H1 (cell line): Measurements from ENCODE around the gene TOMM5. TPM values are rescaled to one million over a fixed set of nuclear protein-coding genes. Genes with fewer than 3 reads are reported as not detected.

Experiments
- CTCF ChIA-PET: fragments of 300-600 bp; sonication (Branson Sonifier 250); formaldehyde crosslinking; loops from one replicate; lab custom pipeline; 2021; ENCODE audit not compliant: partially characterized antibody; lab: Charles Lee
- POLR2A ChIA-PET: fragments of 300-600 bp; sonication (Branson Sonifier 250); formaldehyde crosslinking; loops from one replicate; lab custom pipeline; 2021; ENCODE audit warnings: inconsistent platforms; ENCODE audit not compliant: partially characterized antibody; lab: Charles Lee
- DNase-seq, 2 experiments: peaks; one replicate each; pipeline versions ENCODE4 v3.0.0 to v3.0.0-alpha.2; 2010 to 2022; ENCODE audit warnings: low spot score in 2 of 2, low read depth in 1 of 2, mixed read lengths in 1 of 2
- FAIRE-seq: peaks from 2 replicates; lab custom pipeline; 2011; peaks lifted over from hg19 to GRCh38; lab: Jason Lieb, UNC
- H2AFZ ChIP-seq: 2 replicates; pipeline ENCODE4 v1.8.1; 2012; ENCODE audit warnings: low read length, inconsistent platforms
- H2AK5ac ChIP-seq: 2 replicates; pipeline ENCODE4 v1.6.1; 2013; ENCODE audit warnings: low read depth, low read length
- H2BK120ac ChIP-seq: replicated peaks from 2 replicates; pipeline ENCODE3; 2013; ENCODE audit warnings: low read depth, low read length, inconsistent platforms
- H2BK12ac ChIP-seq: 2 replicates; pipeline ENCODE4 v1.6.1; 2013; ENCODE audit warnings: low read depth, low read length
- H2BK15ac ChIP-seq: 2 replicates; pipeline ENCODE4 v1.6.1; 2013; ENCODE audit warnings: low read length
- H2BK20ac ChIP-seq: 2 replicates; pipeline ENCODE4 v1.6.1; 2013; ENCODE audit warnings: low read length
- H2BK5ac ChIP-seq: 2 replicates; pipeline ENCODE4 v1.6.1; 2013; ENCODE audit warnings: low read depth, low read length
- H3K14ac ChIP-seq: 2 replicates; pipeline ENCODE4 v1.6.1; 2013; ENCODE audit warnings: inconsistent platforms; ENCODE audit not compliant: insufficient read length
- H3K18ac ChIP-seq: 2 replicates; pipeline ENCODE4 v1.6.1; 2013; ENCODE audit warnings: low read length; ENCODE audit errors: extremely low read depth
- H3K23ac ChIP-seq: 2 replicates; pipeline ENCODE4 v1.6.1; 2013; ENCODE audit warnings: inconsistent platforms; ENCODE audit not compliant: insufficient read length
- H3K23me2 ChIP-seq: 2 replicates; pipeline ENCODE4 v1.6.1; 2013; ENCODE audit warnings: low read depth, low read length
- H3K27ac ChIP-seq: 2 replicates; pipeline ENCODE4 v1.6.1; 2011; ENCODE audit warnings: low read depth, low read length, inconsistent platforms
- H3K27me3 ChIP-seq, 4 experiments: replicated peaks in 1 of 4; 1 replicate in 1 of 4; 2 replicates in 3 of 4; pipeline versions ENCODE4 v1.6.1 to v1.8.1; 2011 to 2013; ENCODE audit warnings: low read length in 3 of 4, mild to moderate bottlenecking in 3 of 4, inconsistent platforms in 2 of 4, mixed read lengths in 2 of 4, moderate library complexity in 1 of 4; ENCODE audit not compliant: control insufficient read depth in 3 of 4, insufficient read depth in 3 of 4; ENCODE audit errors: extremely low read depth in 1 of 4
- H3K36me3 ChIP-seq, 4 experiments: 2 replicates each; pipeline versions ENCODE4 v1.6.1 to v1.8.1; 2011 to 2013; ENCODE audit warnings: mild to moderate bottlenecking in 4 of 4, low read length in 3 of 4, moderate library complexity in 2 of 4, control low read depth in 1 of 4, inconsistent platforms in 1 of 4; ENCODE audit not compliant: insufficient read depth in 4 of 4, control insufficient read depth in 2 of 4
- H3K4ac ChIP-seq: replicated peaks from 2 replicates; pipeline ENCODE3; 2013; ENCODE audit warnings: low read length, low read depth, mixed read lengths, inconsistent platforms; ENCODE audit not compliant: insufficient read length
- H3K4me1 ChIP-seq, 4 experiments: replicated peaks in 1 of 4; 1 replicate in 1 of 4; 2 replicates in 3 of 4; pipeline versions ENCODE4 v1.6.1 to v1.8.1; 2011 to 2013; ENCODE audit warnings: low read length in 3 of 4, inconsistent platforms in 2 of 4, mixed read lengths in 1 of 4; ENCODE audit not compliant: insufficient read depth in 4 of 4, control insufficient read depth in 3 of 4
- H3K4me2 ChIP-seq, 2 experiments: 2 replicates each; pipeline versions ENCODE4 v1.6.1 to v1.8.1; 2011 to 2013; ENCODE audit warnings: low read depth in 2 of 2, low read length in 2 of 2, control low read depth in 1 of 2, inconsistent platforms in 1 of 2, mild to moderate bottlenecking in 1 of 2; ENCODE audit not compliant: insufficient read depth in 1 of 2
- H3K4me3 ChIP-seq, 4 experiments: fragments of 200-600, 300-600 bp in 1 of 4; sonication (generic), shearing (Covaris generic), sonication (Bioruptor Twin) in 1 of 4; 2 replicates each; pipeline versions ENCODE4 v1.5.1 to v1.8.1; 2011 to 2016; ENCODE audit warnings: low read length in 4 of 4, low read depth in 3 of 4, control low read depth in 2 of 4, inconsistent platforms in 2 of 4, mild to moderate bottlenecking in 2 of 4, mixed read lengths in 1 of 4, moderate library complexity in 1 of 4; ENCODE audit not compliant: insufficient read depth in 2 of 4; ENCODE audit errors: extremely low read depth in 1 of 4
- H3K56ac ChIP-seq: replicated peaks from 2 replicates; pipeline ENCODE3; 2013; ENCODE audit warnings: low read depth, mild to moderate bottlenecking, mixed read lengths, low read length, inconsistent platforms; ENCODE audit not compliant: insufficient read length
- H3K79me1 ChIP-seq: 2 replicates; pipeline ENCODE4 v1.6.1; 2013; ENCODE audit warnings: low read depth, low read length, control low read depth
- H3K79me2 ChIP-seq, 2 experiments: 2 replicates each; pipeline versions ENCODE4 v1.6.1 to v1.8.1; 2012 to 2013; ENCODE audit warnings: low read length in 2 of 2, mild to moderate bottlenecking in 2 of 2, inconsistent platforms in 1 of 2; ENCODE audit not compliant: insufficient read depth in 2 of 2, control insufficient read depth in 1 of 2
- H3K9ac ChIP-seq, 4 experiments: replicated peaks in 1 of 4; 1 replicate in 1 of 4; 2 replicates in 3 of 4; pipeline versions ENCODE4 v1.6.1 to v1.8.1; 2011 to 2013; ENCODE audit warnings: low read depth in 3 of 4, low read length in 3 of 4, control low read depth in 2 of 4, mild to moderate bottlenecking in 2 of 4, moderate library complexity in 2 of 4, inconsistent platforms in 1 of 4; ENCODE audit errors: extremely low read depth in 1 of 4
- H3K9me3 ChIP-seq, 2 experiments: 2 replicates each; pipeline versions ENCODE4 v1.6.1 to v1.8.1; 2012 to 2013; ENCODE audit warnings: mild to moderate bottlenecking in 2 of 2, moderate library complexity in 2 of 2, control low read depth in 1 of 2, inconsistent platforms in 1 of 2, low read depth in 1 of 2, low read length in 1 of 2, mixed read lengths in 1 of 2; ENCODE audit not compliant: insufficient read depth in 2 of 2
- H4K20me1 ChIP-seq, 2 experiments: replicated peaks in 1 of 2; 2 replicates each; pipeline versions ENCODE3 to v1.8.1; 2011 to 2013; ENCODE audit warnings: inconsistent platforms in 2 of 2, low read length in 2 of 2, mild to moderate bottlenecking in 1 of 2; ENCODE audit not compliant: insufficient read depth in 2 of 2, control insufficient read depth in 1 of 2
- H4K5ac ChIP-seq: 2 replicates; pipeline ENCODE4 v1.6.1; 2013; ENCODE audit warnings: low read length, low read depth, mixed read lengths, inconsistent platforms; ENCODE audit not compliant: insufficient read length
- H4K8ac ChIP-seq: 2 replicates; pipeline ENCODE4 v1.8.0; 2013; ENCODE audit warnings: mild to moderate bottlenecking, moderate library complexity, low read length, inconsistent platforms; ENCODE audit not compliant: insufficient read depth; ENCODE audit errors: extremely low read depth
- H4K91ac ChIP-seq: replicated peaks from 2 replicates; pipeline ENCODE3; 2013; ENCODE audit warnings: low read length, mixed read lengths, inconsistent platforms; ENCODE audit not compliant: insufficient read length
- ATF3 ChIP-seq: IDR thresholded peaks from 2 replicates; pipeline ENCODE4 v1.6.1; 2011; ENCODE audit warnings: low read depth, mild to moderate bottlenecking, low read length; ENCODE audit not compliant: insufficient read depth
- CEBPB ChIP-seq: IDR thresholded peaks from 2 replicates; pipeline ENCODE4 v1.6.1; 2012; ENCODE audit warnings: low read depth, low read length
- CREB1 ChIP-seq: IDR thresholded peaks from 2 replicates; pipeline ENCODE4 v1.6.1; 2012; ENCODE audit warnings: inconsistent platforms
- EGR1 ChIP-seq: IDR thresholded peaks from 2 replicates; pipeline ENCODE4 v1.6.1; 2011; ENCODE audit warnings: low read depth, low read length, borderline replicate concordance
- HDAC2 ChIP-seq, 2 experiments: fragments of 300-600 bp in 1 of 2; sonication (generic) in 1 of 2; IDR thresholded peaks; 2 replicates each; pipeline ENCODE4 v1.6.1; 2011 to 2012; ENCODE audit warnings: low read depth in 2 of 2, low read length in 2 of 2, mild to moderate bottlenecking in 2 of 2, moderate library complexity in 2 of 2, borderline replicate concordance in 1 of 2, inconsistent platforms in 1 of 2
- HDAC6 ChIP-seq: IDR thresholded peaks from one replicate; pipeline ENCODE4 v1.7.1; 2012; ENCODE audit warnings: low read depth, mild to moderate bottlenecking, inconsistent platforms, low read length, moderate library complexity
- JUND ChIP-seq: IDR thresholded peaks from 2 replicates; pipeline ENCODE4 v1.6.1; 2011; ENCODE audit warnings: mild to moderate bottlenecking, improper control_type of control experiment, low read length
- NANOG ChIP-seq: IDR thresholded peaks from 2 replicates; pipeline ENCODE4 v1.6.1; 2011; ENCODE audit warnings: low read length, low read depth, mild to moderate bottlenecking, inconsistent platforms; ENCODE audit not compliant: insufficient read depth, poor library complexity, severe bottlenecking
- POLR2A ChIP-seq, 2 experiments: IDR thresholded peaks; 1 replicate in 1 of 2; 2 replicates in 1 of 2; pipeline ENCODE4 v1.6.1; 2011; ENCODE audit warnings: low read depth in 2 of 2, low read length in 2 of 2, mild to moderate bottlenecking in 2 of 2; ENCODE audit errors: control extremely low read depth in 1 of 2
- POU5F1 ChIP-seq: IDR thresholded peaks from 2 replicates; pipeline ENCODE4 v1.6.1; 2011; ENCODE audit warnings: low read depth, mild to moderate bottlenecking, low read length, moderate library complexity
- RBBP5 ChIP-seq: IDR thresholded peaks from 2 replicates; pipeline ENCODE4 v1.7.1; 2012; ENCODE audit warnings: low read depth, mild to moderate bottlenecking, inconsistent platforms, low read length, moderate library complexity, borderline replicate concordance
- SIRT6 ChIP-seq: IDR thresholded peaks from one replicate; pipeline ENCODE4 v1.7.1; 2012; ENCODE audit warnings: low read length, inconsistent platforms
- SP1 ChIP-seq: IDR thresholded peaks from 2 replicates; pipeline ENCODE4 v1.6.1; 2011; ENCODE audit warnings: low read depth, low read length
- TAF7 ChIP-seq: optimal IDR thresholded peaks from 2 replicates; pipeline ENCODE3; 2011; ENCODE audit warnings: low read depth, mild to moderate bottlenecking, inconsistent platforms, low read length, moderate library complexity, borderline replicate concordance
- TEAD4 ChIP-seq: IDR thresholded peaks from 2 replicates; pipeline ENCODE4 v1.6.1; 2012; ENCODE audit warnings: low read depth, low read length, inconsistent platforms, mixed read lengths
- ZNF274 ChIP-seq: IDR thresholded peaks from 2 replicates; pipeline ENCODE4 v1.7.0; 2012; ENCODE audit warnings: low read length, borderline replicate concordance; ENCODE audit errors: extremely low read depth
- WGBS, 2 experiments: shearing (Covaris generic) in 1 of 2; methylation state at CpG; one replicate each; pipeline versions ENCODE4 v1.1.6 to v1.1.7; 2013 to 2015; ENCODE audit warnings: low lambda C conversion rate in 2 of 2, mixed read lengths in 2 of 2, inconsistent platforms in 1 of 2, low coverage in 1 of 2, missing lambda C conversion rate in 1 of 2; ENCODE audit not compliant: insufficient replicate concordance in 2 of 2, insufficient coverage in 1 of 2, insufficient read length in 1 of 2; ENCODE audit errors: extremely low coverage in 1 of 2, missing lambda C conversion rate in 1 of 2; 5-methylcytosine and 5-hydroxymethylcytosine counted together
- polyA plus RNA-seq, 7 experiments: library from polyadenylated mRNA; depleted of rRNA in 3 of 7; stranded (reverse) in 5 of 7; unstranded in 2 of 7; fragments of >200 nt in 5 of 7; fragments of 200-250 nt in 2 of 7; gene quantifications; 1 replicate in 5 of 7; 2 replicates in 1 of 7; 4 replicates in 1 of 7; pipeline versions ENCODE4 v1.2.1 to v1.2.3, GENCODE V29; 2011 to 2013; ENCODE audit warnings: missing spikeins in 2 of 7, mixed read lengths in 2 of 7
- total RNA-seq: library from RNA; stranded (reverse); fragmentation: NEBNext Ultra II Directional; extraction: Animal tissue kit (Norgen Biotek cat#: 25700); gene quantifications from 2 replicates; pipeline ENCODE4 v1.2.1, GENCODE V29; 2021

The TOMM5 gene
- total and polyA plus RNA-seq, 2 of the 8 experiments (the other 6 are each of a cell fraction or from before 2014, with no cell fraction given), result 171 to 174 TPM

GRCh38 chr9:37617161-37617560 lies 24.8 kb upstream of the TOMM5 start:
- Histone ChIP-seq H2BK5ac (no peak overlapping the region), H3K36me3 (no peaks in the 10 kb centered on the region), H3K9me3 (no peaks in the 10 kb centered on the region), H2AK5ac (no peak overlapping the region), H3K4me1 (no peaks in the 10 kb centered on the region), H4K91ac (no peak overlapping the region), H4K20me1 (no peaks in the 10 kb centered on the region), H3K14ac (no peak overlapping the region), H3K4me2 (no peak overlapping the region), H3K56ac (no peak overlapping the region), H2AFZ (no peak overlapping the region), H2BK20ac (no peak overlapping the region), H3K27ac (no peak overlapping the region), H3K18ac (no peak overlapping the region), H2BK120ac (no peak overlapping the region), H3K27me3 (no peaks in the 10 kb centered on the region), H3K9ac (no peak overlapping the region), H3K79me1 (no peaks in the 10 kb centered on the region), H3K23me2 (no peaks in the 10 kb centered on the region), H3K79me2 (no peaks in the 10 kb centered on the region; a peak in 1 of 4 replicates), H2BK15ac (no peak overlapping the region), H3K23ac (no peak overlapping the region), H3K4ac (no peak overlapping the region), H2BK12ac (no peak overlapping the region), H4K8ac (no peak overlapping the region), H3K4me3 (no peak overlapping the region), H4K5ac (no peak overlapping the region)
- WGBS, 2 experiments, result 81% methylated on average over 2 of the region's 2 CpGs; no CpG with 5 or more reads in 1 of the 2 experiments
- ChIA-PET POLR2A (no interaction called here), CTCF (no interaction called here)
- FAIRE-seq (no peak), DNase-seq (no peak)
- TF ChIP-seq POLR2A (IDR thresholded peaks at IDR 0.05; ENCODE audit: control extremely low read depth in 1 of 2, low read depth in 2 of 2, low read length in 2 of 2), result no peak
- no peak for TF ChIP-seq HDAC2 (IDR thresholded peaks at IDR 0.05; ENCODE audit: borderline replicate concordance in 1 of 2, low read depth in 2 of 2, low read length in 2 of 2)
- no peak for TF ChIP-seq TEAD4
- no peak for TF ChIP-seq JUND
- TF ChIP-seq SP1, result no peak
- no peak for TF ChIP-seq ATF3
- no peak for TF ChIP-seq SIRT6
- no peak for TF ChIP-seq CEBPB
- no peak for TF ChIP-seq TAF7
- no peak for TF ChIP-seq HDAC6
- TF ChIP-seq CREB1, result no peak
- no peak for TF ChIP-seq ZNF274
- TF ChIP-seq RBBP5, result no peak
- no peak for TF ChIP-seq NANOG
- TF ChIP-seq EGR1, result no peak
- TF ChIP-seq POU5F1, result no peak
